ENCODE results near the gene NCOA7.
"Not testable (repeated sequence)": the region's sequence is repeated elsewhere in the genome, so short reads cannot be mapped to it uniquely, and the experiment has no call there.

Gene NCOA7

DNA sequence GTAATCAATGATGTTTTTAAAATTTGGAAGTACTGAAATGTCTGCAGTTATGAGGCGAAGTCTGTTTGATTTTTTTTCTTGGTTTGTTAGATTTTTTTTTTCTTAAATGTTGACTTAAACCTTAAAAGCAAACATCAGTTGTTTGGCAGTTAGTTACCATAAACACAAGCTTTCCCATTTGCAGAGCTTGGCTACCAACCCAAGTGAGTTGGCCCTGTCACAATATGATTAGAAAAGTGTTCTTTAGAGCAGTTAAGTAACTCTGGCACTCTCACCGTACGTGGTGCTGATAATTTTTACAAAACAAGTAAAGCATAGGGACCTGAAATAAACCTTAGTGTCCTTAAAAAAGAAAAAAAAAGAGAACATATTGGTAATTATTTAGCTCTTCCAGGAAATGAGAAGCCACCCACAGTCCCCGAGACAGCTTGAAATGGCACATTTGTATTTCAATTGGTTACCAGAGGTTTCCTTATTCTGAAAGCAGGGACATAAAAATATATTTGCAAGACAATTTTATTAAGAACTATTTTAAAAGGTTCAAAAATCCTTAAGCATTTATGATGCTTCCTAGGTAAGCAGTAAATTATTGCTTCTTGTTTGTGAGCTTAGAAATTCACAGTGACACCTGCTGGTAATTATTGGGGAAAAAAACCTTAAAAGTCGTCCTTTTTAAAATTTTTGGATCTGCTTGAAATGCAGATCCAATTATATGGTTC lies 37.4 kb upstream of the NCOA7 start:
- peak; percentile 66 for DNase-seq (ENCODE audit: low spot score)

DNA sequence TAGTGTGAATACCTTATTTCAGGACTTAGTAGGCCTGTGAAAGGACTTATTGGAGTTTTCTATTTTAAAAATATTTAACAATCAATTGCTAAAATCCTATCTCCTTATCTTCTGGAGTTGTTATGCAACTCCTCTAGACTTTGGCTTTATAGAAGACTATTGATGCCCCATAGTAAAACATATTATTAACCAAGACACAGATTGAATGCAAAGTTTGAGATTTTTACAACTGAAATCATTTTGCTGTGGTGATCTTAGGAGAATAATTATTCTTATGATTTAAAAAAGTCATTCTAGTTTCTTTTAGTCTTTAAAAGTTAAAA lies 36.9 kb upstream of the NCOA7 start:
- DNase-seq (ENCODE audit: low spot score) = no peak

DNA sequence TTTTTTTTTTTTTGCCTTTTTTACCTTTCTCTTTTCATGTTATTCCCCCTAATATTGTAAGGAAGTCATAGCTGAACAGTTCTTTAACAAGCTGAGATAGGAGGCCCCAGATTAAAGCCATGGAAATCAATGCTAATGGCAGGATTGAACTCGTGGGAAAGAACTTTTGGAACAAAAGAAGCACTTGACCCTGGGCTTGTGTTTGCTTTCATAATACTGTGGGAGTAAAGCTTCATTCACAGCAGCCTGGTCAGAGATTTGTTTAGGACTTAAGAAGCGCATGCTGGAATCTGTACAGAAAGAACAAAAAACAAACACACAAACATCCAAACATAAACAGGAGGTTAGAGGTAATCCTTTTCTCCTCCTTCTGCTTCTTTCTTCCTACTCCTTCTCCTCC lies 36.2 kb upstream of the NCOA7 start:
- DNase-seq (ENCODE audit: low spot score) = no peak

GRCh38 chr6:125759184-125759902 lies 31.4 kb upstream of the NCOA7 start:
- DNase-seq (ENCODE audit: low spot score) = no peak

- DNase-seq (ENCODE audit: low spot score) = no peak
Observed at GRCh38 chr6:125759959-125760457, 30.8 kb upstream of the NCOA7 start.

DNA sequence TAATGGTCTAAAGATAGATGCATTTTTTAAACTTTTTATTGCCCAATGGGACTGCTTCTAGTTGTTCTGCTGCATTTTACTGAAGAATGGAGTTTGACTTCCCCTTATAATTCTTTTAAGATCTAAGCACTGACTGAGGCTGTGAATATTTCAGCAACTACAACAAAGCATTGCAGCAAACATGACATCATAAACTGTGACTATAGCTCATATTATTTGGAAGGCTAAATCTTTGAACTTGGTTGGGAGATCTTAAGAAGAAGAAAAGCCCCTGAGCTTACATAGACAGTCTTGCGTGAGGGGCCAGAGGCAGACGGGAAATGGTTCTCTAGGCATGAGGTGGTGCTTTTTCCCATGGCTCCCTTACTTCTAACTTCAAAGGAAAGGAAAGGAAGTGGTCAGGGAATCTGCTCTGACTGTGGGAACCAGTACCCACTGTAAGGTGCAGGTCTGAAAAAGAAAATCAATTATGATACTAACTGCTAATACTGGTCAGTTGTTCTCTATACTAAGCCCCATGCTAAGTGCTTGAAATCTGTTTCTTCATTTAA lies 26.6 kb upstream of the NCOA7 start:
- DNase-seq (ENCODE audit: low spot score) = no peak

DNA sequence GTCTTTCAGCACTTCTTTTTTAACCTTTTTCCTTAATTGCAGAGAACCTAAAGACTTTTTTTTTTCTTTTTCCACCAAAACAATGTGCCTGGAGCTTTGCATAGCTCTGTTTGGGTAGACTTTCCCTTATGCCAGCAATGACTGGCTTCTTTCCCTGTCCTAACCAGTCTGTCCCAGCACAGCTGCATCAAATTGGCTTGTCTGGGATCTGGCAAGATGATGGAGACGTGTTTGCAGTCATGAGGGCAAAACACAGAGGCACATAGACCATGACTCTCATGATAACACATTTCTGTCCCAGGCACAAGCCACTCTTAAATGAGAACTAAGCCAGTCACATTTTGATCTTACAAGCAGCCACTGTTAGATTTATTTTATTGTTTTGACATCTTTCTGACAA lies 24.8 kb upstream of the NCOA7 start:
- DNase-seq (ENCODE audit: low spot score) = no peak

- no peak for DNase-seq (ENCODE audit: low spot score)
Observed at GRCh38 chr6:125766641-125767040, 24.1 kb upstream of the NCOA7 start.

- DNase-seq (ENCODE audit: low spot score) = no peak
Observed at GRCh38 chr6:125769147-125769783, 21.5 kb upstream of the NCOA7 start.

DNA sequence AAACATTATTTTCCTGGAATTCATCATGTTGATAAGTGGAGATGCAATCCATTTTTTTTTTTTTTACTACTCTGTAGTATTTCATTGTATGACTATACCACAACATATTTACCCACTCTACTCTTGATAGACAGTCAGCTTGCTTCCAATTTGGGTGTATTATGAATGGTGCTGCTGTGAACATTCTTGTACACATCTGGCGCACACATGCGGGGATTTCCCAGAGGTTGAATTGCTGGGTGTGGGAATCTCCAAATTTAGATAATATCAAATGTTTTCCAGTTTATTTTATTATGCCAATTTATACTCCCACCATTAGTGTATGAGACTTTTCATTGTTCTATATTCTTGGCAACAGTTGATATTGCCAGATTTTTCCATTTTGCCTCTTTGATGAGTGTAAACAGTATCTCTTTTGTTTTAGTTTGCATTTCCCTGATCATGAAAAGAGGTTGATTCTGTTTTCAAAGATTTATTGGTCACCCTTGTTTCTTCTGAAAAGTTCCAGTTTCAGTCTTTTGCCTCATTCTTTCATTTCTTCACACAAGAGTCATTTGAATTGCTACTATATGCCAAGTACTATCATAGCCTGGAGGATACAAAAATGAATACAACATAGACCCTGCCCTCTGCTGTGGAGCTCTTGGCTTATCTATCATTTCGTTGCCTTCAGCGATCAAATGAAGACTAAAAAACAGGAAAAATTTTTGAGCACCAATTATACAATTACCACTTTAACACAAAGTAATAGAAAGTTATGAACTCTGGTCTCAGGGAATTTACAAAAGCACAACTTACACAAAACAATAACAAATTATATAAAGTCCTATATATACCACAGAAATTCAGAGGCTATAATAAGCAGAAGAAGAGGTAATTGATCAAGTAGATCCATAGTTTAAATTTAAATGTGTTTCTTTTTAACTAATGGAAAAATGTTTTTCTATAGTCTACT lies 17.1 kb upstream of the NCOA7 start:
- DNase-seq (ENCODE audit: low spot score) = no peak

DNA sequence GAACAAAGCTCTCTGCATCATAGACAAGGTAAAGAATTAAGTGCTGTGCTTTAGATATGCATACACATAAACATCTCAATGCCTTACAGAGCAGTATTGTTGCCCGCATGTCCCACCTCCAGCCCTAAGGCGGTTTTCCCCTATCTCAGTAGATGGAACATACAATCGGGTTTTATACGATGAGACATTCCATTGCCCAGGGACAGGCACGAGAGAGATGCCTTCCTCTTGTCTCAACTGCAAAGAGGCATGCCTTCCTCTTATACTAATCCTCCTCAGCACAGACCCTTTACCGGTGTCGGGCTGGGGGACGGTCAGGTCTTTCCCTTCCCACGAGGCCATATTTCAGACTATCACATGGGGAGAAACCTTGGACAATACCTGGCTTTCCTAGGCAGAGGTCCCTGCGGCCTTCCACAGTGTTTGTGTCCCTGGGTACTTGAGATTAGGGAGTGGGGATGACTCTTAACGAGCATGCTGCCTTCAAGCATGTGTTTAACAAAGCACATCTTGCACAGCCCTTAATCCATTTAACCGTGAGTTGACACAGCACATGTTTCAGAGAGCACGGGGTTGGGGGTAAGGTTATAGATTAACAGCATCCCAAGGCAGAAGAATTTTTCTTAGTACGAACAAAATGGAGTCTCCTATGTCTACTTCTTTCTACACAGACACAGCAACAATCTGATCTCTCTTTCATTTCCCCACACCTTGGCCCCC lies 14.5 kb upstream of the NCOA7 start:
- not testable (repeated sequence) for DNase-seq (ENCODE audit: low spot score)

GRCh38 chr6:125779924-125780539 lies 10.7 kb upstream of the NCOA7 start:
- peak; percentile 96 for DNase-seq (ENCODE audit: low spot score)

DNA sequence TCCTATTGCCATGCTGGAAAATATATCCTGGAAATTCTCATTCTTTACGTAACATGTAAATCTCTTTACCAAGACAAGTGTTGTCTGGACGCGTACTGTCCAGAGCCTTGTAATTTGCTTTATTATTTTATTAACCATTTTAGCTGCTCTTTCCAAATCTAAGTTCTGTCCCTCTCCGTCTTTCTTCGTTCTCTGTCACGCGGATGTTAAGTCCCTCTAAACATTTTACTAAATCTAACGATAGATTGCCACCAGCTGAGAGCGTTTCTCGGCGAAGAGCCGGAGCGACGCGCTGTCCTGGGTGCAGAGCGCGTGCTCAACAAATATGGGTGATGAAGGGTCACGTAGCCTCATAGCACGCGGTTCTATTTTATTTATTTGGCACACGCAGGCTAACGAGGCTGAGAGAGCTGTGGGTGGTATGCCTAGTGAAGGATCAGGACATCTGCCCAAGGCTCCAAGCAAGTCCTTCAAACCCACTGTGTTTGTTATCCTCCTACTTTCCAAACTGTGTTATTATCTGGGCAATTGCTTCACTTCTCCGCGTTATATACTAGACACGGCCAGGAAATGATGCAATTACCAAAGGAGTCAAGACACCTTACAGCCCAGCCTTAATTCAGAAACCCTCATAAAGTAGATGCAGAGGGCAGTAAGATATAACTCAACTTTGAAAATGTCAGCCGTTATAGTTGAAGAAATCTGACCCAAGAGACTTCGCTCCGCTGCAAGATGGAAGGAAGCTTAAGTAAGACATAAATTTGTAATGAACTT lies 10.0 kb upstream of the NCOA7 start:
- peak; percentile 95 for DNase-seq (ENCODE audit: low spot score)

GRCh38 chr6:125781314-125781868 lies 9.4 kb upstream of the NCOA7 start:
- no peak for DNase-seq (ENCODE audit: low spot score)

DNA sequence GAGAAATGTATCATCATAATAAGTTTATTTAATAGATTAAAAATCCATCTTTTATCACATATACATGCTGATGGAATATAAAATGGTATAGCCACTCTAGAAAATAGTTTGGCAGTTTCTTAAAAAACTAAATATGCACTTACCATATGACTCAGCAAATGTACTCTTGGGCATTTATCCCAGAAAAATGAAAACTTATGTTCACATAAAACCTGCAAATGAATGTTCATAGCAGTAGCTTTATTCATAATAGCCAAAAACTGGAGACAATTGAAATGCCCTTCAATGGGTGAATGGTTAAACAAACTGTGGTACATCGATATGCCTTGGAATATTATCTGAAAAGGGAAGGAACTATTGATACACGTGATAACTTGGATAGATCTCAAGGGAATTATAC lies 6.4 kb upstream of the NCOA7 start:
- DNase-seq (ENCODE audit: low spot score) = no peak

DNA sequence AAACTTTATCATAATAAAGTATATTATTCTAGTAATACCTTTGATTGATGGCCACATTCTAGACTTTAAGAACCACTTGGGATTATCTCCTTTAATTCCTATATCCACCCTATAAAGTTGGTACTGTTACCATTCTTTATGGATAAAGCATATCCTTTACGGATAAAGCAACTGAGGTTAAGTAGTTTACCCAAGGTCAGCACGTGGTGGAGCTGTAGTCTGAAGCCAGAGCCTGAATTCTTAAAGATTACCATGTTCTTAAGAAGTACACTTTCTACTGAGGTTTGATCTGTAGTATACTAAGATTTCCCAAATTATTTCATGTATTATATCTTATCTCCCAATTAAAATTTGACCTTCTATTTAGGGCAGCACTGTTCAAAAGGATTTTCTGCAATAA lies 3.0 kb upstream of the NCOA7 start:
- no peak for DNase-seq (ENCODE audit: low spot score)

DNA sequence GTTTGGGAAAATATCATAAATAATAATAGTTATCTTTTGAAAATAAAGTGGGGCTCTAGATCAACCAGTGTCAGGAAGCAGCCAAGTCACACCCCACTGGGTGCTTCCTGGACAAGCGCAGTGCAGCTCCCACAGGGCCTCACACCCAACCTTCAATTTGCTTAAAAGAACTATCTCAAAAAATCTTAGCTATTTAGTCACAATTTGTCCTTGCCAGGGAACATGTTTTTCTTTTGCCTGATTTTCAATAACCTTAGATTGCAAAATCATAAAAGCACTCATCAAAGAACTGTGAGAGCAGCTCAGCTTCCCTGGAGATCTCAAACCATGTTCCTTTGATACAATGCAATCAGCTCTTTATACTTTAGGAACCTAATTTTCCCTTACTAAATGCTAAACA lies 1.6 kb upstream of the NCOA7 start:
- no peak for DNase-seq (ENCODE audit: low spot score)

DNA sequence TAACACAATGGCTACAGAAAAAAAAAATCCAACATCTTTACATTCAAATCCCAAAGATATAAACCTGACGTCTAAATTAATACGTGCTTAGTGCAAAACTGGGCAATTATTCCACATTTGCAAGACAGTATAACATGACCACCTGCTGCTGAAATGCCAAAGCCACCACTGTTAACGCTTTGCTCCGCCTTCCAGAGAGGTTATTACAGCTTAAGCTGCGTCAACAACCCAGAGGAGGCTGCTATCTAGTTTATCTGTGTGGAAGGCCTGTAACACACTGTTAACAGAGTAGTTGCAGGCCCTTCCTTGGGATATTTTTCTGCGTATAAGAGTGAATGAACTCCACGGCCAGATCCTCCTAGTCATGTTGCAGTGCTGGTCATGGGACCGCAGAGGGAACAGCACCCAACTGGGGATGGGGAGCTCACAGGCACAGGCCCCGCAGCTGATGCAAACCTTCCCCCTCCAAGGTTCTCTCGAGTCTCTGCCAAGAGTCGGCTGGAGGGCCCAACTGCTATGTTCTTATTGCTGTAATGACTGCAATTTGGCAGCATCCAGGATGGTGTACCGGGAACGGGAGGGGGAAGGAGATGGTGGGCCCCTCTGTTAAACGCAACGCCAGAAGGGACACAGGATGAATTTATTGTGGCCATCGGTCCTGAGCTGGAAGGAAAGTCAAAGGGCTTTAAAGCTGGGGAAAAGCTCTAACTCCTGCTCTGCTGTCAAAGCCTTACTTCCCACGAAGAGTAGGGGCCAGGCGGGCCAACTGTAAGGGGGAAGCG lies 993 bp upstream of the NCOA7 start:
- DNase-seq (ENCODE audit: low spot score) = peak; percentile 88
